ACC112 (cell line): Measurements from ENCODE around the gene RPTOR.

ENCODE experiments used
- H2AFZ ChIP-seq: fragments of 200-600 bp; sonication (generic); one replicate; pipeline ENCODE4 v1.6.0; 2017; ENCODE audit warnings: antibody characterized with exemption, low read length; ENCODE audit not compliant: unreplicated experiment
- H3K27ac ChIP-seq: fragments of 200-600 bp; sonication (generic); 2 replicates; pipeline ENCODE4 v1.5.1; 2014; ENCODE audit warnings: low read depth, mild to moderate bottlenecking, antibody characterized with exemption, low read length, moderate library complexity
- H3K27me3 ChIP-seq: fragments of 200-600 bp; sonication (generic); 2 replicates; pipeline ENCODE4 v1.6.1; 2014; ENCODE audit warnings: mild to moderate bottlenecking, antibody characterized with exemption, low read length, moderate library complexity, mixed read lengths; ENCODE audit not compliant: insufficient read depth
- H3K36me3 ChIP-seq: fragments of 200-600 bp; sonication (generic); 2 replicates; pipeline ENCODE4 v1.6.1; 2016; ENCODE audit warnings: mild to moderate bottlenecking, antibody characterized with exemption, low read length, moderate library complexity, mixed read lengths; ENCODE audit not compliant: insufficient read depth
- H3K4me1 ChIP-seq: fragments of 200-600 bp; sonication (generic); one replicate; pipeline ENCODE4 v1.6.1; 2016; ENCODE audit warnings: low read length, mixed read lengths; ENCODE audit not compliant: insufficient read depth, unreplicated experiment, control insufficient read depth
- H3K4me3 ChIP-seq: fragments of 200-600 bp; sonication (generic); 2 replicates; pipeline ENCODE4 v1.5.1; 2014; ENCODE audit warnings: mild to moderate bottlenecking, low read depth, low read length
- H3K79me2 ChIP-seq: fragments of 200-600 bp; sonication (generic); one replicate; pipeline ENCODE4 v1.6.0; 2016; ENCODE audit warnings: low read length; ENCODE audit not compliant: control insufficient read depth, unreplicated experiment, insufficient read depth

Gene RPTOR

GRCh38 chr17:80558046-80558445 is 13.4 kb downstream of the RPTOR start:
- peak overlapping the region; percentile 87; the same call in 1 of the 2 replicates for H3K27ac ChIP-seq
- no peak overlapping the region for H2AFZ ChIP-seq
- H3K4me1 ChIP-seq: peaks cover 24% of the 10 kb centered on the region
- no peaks in the 10 kb centered on the region for H3K27me3 ChIP-seq
- peaks cover 57% of the 10 kb centered on the region for H3K79me2 ChIP-seq
- no peak overlapping the region for H3K4me3 ChIP-seq
- peaks cover 1% of the 10 kb centered on the region; the same call in 1 of the 2 replicates for H3K36me3 ChIP-seq

- Histone ChIP-seq H2AFZ (no peak overlapping the region), H3K27ac (peak overlapping the region; percentile 87), H3K27me3 (no peaks in the 10 kb centered on the region), H3K4me3 (no peak overlapping the region), H3K79me2 (peaks cover 55% of the 10 kb centered on the region), H3K4me1 (peaks cover 24% of the 10 kb centered on the region), H3K36me3 (no peaks in the 10 kb centered on the region)
Measured at GRCh38 chr17:80559825-80560251, 15.2 kb downstream of the RPTOR start.

- Histone ChIP-seq H3K4me3 (no peak overlapping the region), H3K36me3 (no peaks in the 10 kb centered on the region), H3K27ac (no peak overlapping the region), H3K79me2 (peaks cover 51% of the 10 kb centered on the region), H3K4me1 (peaks cover 24% of the 10 kb centered on the region), H3K27me3 (no peaks in the 10 kb centered on the region), H2AFZ (no peak overlapping the region)
Measured at GRCh38 chr17:80561541-80562114, 17.0 kb downstream of the RPTOR start.

- Histone ChIP-seq H2AFZ (no peak overlapping the region), H3K79me2 (peaks cover 57% of the 10 kb centered on the region), H3K4me1 (peaks cover 13% of the 10 kb centered on the region), H3K4me3 (no peak overlapping the region), H3K36me3 (no peaks in the 10 kb centered on the region), H3K27ac (no peak overlapping the region), H3K27me3 (no peaks in the 10 kb centered on the region)
Measured at GRCh38 chr17:80564545-80564944, 19.9 kb downstream of the RPTOR start.

GRCh38 chr17:80565343-80566053 is 20.9 kb downstream of the RPTOR start:
- H3K36me3 ChIP-seq: no peaks in the 10 kb centered on the region
- no peak overlapping the region for H3K4me3 ChIP-seq
- no peak overlapping the region for H3K27ac ChIP-seq
- peaks cover 60% of the 10 kb centered on the region for H3K79me2 ChIP-seq
- peaks cover 4% of the 10 kb centered on the region for H3K4me1 ChIP-seq
- H3K27me3 ChIP-seq: no peaks in the 10 kb centered on the region
- H2AFZ ChIP-seq: no peak overlapping the region

GRCh38 chr17:80566054-80566400 is 21.4 kb downstream of the RPTOR start:
- no peaks in the 10 kb centered on the region for H3K36me3 ChIP-seq
- no peaks in the 10 kb centered on the region for H3K27me3 ChIP-seq
- peaks cover 60% of the 10 kb centered on the region for H3K79me2 ChIP-seq
- no peak overlapping the region for H2AFZ ChIP-seq
- no peak overlapping the region for H3K4me3 ChIP-seq
- H3K27ac ChIP-seq: no peak overlapping the region
- H3K4me1 ChIP-seq: no peaks in the 10 kb centered on the region

- H3K27ac ChIP-seq: no peak overlapping the region
- H3K79me2 ChIP-seq: peaks cover 62% of the 10 kb centered on the region
- H3K27me3 ChIP-seq: no peaks in the 10 kb centered on the region
- no peaks in the 10 kb centered on the region for H3K4me1 ChIP-seq
- peaks cover 9% of the 10 kb centered on the region; the same call in 1 of the 2 replicates for H3K36me3 ChIP-seq
- H3K4me3 ChIP-seq: no peak overlapping the region
- H2AFZ ChIP-seq: no peak overlapping the region
Measured at GRCh38 chr17:80568246-80568645, 23.6 kb downstream of the RPTOR start.

- Histone ChIP-seq H3K27me3 (no peaks in the 10 kb centered on the region), H3K36me3 (peaks cover 9% of the 10 kb centered on the region; the same call in 1 of the 2 replicates), H2AFZ (no peak overlapping the region), H3K4me3 (no peak overlapping the region), H3K4me1 (no peaks in the 10 kb centered on the region), H3K27ac (no peak overlapping the region), H3K79me2 (peaks cover 57% of the 10 kb centered on the region)
Measured at GRCh38 chr17:80569924-80570323, 25.3 kb downstream of the RPTOR start.

- H3K4me3 ChIP-seq: no peak overlapping the region
- no peaks in the 10 kb centered on the region for H3K4me1 ChIP-seq
- peaks cover 9% of the 10 kb centered on the region; the same call in 1 of the 2 replicates for H3K36me3 ChIP-seq
- no peaks in the 10 kb centered on the region for H3K27me3 ChIP-seq
- no peak overlapping the region for H3K27ac ChIP-seq
- no peak overlapping the region for H2AFZ ChIP-seq
- peaks cover 70% of the 10 kb centered on the region for H3K79me2 ChIP-seq
Measured at GRCh38 chr17:80573701-80574100, 29.1 kb downstream of the RPTOR start.

- Histone ChIP-seq H3K27me3 (no peaks in the 10 kb centered on the region), H3K4me3 (no peak overlapping the region), H3K79me2 (peaks cover 65% of the 10 kb centered on the region), H2AFZ (no peak overlapping the region), H3K27ac (no peak overlapping the region), H3K36me3 (peaks cover 9% of the 10 kb centered on the region; the same call in 1 of the 2 replicates), H3K4me1 (no peaks in the 10 kb centered on the region)
Measured at GRCh38 chr17:80574496-80574895, 29.9 kb downstream of the RPTOR start.
